Hepatocyte (in vitro differentiated cells): ENCODE measurements around the gene LUC7L.

ENCODE experiments used
- CTCF ChIP-seq: fragments of 200-600 bp; sonication (generic); IDR thresholded peaks from 2 replicates; pipeline ENCODE4 v1.5.1; 2016; ENCODE audit warnings: antibody characterized with exemption, mild to moderate bottlenecking; ENCODE audit not compliant: poor library complexity
- EZH2phosphoT487 ChIP-seq: fragments of 200-600 bp; sonication (generic); IDR thresholded peaks from one replicate; pipeline ENCODE4 v1.6.1; 2018; ENCODE audit warnings: antibody characterized with exemption, mild to moderate bottlenecking, low read depth, moderate library complexity; ENCODE audit not compliant: unreplicated experiment, severe bottlenecking

GRCh38 chr16:149024-149660 lies 80.1 kb downstream of the LUC7L start:
- TF ChIP-seq CTCF (no peak), EZH2phosphoT487 (no peak)
